Medulla oblongata (tissue), 1 donor: ENCODE measurements around the gene TGFBR1.
"Not testable (repeated sequence)": the region's sequence is repeated elsewhere in the genome, so short reads cannot be mapped to it uniquely, and the experiment has no call there.

Source experiments
- DNase-seq: peaks from one replicate; pipeline ENCODE4 v3.0.0-alpha.2; 2015; ENCODE audit errors: extremely low spot score

Gene TGFBR1

DNA sequence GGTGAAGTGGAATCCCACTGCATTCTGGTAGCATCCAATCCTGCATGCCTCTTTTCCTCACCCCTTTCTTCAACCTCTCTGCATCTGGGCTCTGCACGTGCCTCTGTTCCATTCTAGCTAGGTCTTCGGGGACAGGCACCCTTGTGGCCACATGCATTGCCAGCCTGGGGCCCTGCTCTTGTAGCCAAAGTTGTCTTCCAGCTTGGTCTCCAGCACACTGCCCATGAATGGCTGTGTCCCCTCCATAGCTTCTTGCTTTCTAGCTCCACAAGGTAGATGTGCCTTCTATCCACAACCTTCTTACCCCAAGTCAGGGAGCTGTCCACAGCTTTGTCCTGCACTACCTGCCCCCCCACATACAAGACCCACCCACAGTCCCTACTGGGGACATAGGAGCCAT, 84.3 kb downstream of the TGFBR1 start:
- no peak for DNase-seq

DNA sequence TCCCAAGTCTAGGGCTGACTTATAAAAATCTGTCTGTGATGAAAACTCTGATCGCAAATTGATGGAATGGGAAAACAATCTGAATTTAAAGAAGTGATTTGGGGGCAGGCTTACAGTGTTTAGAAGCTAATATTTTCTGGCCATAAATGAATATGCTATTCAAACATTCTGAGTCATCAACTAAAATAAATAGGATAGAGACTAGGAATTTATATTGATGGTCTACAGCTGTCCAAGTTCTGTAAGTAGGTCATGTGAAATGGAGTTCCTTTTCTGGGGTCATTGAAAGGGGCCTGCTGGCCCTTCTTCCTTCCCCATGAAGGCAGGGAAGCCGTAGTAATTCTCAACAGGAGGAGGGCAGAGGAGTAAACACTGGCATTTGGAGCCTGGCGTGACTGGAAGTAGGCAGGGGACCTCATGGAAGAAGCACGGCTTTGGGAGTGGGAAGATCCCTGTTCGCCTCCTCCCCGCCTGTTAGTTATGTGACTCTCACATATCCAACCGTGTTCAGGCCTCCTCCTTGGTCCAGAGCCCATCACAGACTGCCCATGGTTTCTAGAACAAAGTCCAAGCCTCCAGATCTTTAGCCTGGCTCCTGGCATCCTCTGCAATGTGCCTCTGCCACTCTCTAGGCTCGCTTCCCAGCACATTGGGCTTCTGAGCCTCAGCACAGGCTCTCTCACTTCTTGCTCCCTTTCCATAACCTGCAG, 85.1 kb downstream of the TGFBR1 start:
- no peak for DNase-seq

DNA sequence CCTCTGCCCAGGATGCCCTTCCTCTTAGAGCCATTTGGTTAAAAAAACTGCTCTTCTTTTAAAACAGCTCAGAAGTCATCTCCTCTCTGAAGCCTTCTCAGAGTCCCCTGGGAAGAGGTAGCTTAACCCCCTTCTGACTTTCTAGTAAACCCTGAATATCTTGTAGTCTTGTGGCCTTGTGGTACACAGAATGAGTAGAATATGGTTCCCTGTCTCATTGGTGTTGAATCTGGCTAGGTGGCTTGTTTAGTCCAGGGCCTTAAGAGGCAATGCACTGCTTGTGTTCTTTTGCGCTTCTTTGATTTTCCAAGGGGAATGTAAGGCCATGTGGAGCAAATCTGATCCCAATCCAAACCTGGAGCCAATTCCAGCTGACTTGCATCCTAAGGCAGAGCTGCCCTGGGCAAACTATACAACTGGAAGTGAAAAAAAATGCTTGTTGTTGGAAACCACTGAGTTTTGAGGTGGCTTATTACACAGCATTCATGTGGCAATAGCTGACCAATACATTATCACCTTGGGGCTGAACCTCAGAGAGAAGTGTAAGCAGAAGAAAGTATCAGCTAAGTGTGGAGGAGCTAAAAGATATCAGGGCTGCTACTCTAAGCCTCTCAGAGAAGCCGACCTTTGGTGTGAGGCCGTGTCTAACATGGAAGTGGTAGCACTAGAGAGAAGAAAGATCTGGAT, 85.8 kb downstream of the TGFBR1 start:
- DNase-seq = no peak

DNA sequence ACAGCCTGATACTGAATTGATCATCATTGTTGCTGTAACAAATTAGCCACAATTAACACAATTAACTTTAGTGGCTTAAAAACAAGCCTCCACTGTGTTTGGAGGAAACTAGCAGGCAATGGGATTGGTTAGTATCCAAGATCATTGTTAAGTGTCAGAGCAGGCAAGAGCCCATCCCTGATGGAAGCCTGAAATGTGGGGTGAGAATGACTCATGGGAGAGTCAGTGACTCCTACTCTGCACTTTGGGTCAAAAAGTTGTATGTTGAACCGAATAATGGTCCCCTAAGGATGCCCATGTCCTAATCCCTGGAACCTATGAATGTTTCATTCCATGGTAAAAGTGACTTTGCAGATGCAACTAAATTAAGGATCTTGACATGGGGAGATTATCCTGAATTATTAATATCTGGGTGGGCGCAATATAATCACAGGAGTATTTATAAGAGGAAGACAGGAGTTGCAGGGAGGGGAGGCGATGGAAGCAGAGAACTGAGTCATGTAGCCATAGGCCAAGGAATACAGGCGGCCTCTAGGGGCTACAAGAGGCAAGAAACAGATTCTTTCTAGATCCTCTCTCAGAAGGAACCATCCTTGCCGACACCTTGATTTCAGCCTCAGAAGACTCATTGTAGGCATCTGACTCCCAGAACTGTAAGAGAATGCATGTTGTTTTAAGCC, 88.0 kb downstream of the TGFBR1 start:
- no peak for DNase-seq

DNA sequence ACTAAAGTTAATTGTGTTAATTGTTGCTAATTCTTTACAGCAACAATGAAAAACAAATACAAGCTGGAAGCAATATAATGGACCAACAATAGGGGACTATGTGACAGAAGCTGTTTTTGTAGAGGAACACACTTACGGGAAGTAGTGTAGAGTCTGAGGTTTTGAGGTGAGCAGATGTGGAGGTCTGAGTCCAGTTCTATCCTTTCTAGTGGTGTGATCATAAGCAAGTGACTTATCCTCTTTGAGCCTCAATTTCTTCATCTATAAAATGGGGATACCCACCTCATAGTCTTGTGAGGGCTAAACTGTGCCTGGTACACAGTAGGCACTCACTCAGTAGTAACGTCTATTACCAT, 88.5 kb downstream of the TGFBR1 start:
- no peak for DNase-seq

DNA sequence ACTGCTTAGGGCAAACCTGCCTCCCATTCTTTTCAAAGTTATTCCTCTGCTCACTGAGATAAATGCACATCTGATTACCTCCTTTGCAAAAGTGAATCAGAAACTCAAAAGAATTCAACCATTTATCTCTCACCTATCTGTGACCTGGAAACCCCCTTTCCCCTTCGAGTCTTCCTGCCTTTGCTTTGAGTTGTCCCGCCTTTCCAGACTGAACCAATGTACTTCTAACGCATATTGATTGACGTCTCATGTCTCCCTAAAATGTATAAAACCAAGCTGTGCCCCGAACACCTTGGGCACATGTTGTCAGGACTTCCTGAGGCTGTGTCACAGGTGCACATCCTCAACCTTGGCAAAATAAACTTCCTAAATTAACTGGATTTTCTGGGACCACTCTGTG, 91.6 kb downstream of the TGFBR1 start:
- DNase-seq = not testable (repeated sequence)

DNA sequence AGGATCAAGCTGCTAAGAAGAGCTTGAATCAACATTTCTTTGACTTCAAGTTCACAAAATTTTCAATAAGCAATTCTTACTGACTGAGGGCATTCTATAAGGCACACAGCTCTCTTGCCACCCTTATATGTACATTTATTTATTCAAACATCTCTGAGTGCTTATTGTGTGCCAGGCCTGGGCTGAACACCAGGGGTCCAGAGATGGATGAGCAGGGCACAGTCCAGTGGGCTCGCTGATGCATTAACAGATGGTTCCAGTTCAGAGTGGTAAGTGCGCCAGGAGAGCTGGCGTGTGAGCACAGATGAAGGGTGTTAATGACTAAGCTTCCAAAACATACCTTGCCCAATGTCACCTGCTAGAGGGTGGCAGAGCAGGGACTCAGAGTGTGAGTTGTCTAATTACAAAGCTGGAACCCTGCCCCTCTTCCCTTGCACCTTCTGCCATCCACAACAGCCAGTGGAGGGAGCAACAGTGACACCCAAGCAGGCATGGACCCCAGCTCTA, 92.3 kb downstream of the TGFBR1 start:
- no peak for DNase-seq

DNA sequence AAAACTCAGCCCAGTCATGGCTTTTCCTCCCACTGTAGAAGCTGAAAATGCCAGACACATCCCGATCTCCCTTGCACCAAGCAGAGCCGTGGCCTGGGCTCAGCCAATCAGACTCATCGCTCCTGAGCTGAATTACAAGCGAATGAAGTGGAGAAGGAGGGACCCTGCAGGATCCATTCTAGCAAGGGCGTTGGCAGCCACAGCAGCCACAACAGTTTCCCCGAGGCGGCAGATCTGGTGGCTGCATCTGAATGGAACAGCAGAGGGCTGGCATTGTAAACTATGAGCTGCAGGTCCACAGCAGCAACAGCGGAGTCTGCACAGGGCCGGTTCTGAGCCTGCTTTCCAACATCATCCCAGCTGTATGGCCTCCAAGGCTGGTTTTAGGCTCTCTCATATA, 93.1 kb downstream of the TGFBR1 start:
- DNase-seq = no peak

DNA sequence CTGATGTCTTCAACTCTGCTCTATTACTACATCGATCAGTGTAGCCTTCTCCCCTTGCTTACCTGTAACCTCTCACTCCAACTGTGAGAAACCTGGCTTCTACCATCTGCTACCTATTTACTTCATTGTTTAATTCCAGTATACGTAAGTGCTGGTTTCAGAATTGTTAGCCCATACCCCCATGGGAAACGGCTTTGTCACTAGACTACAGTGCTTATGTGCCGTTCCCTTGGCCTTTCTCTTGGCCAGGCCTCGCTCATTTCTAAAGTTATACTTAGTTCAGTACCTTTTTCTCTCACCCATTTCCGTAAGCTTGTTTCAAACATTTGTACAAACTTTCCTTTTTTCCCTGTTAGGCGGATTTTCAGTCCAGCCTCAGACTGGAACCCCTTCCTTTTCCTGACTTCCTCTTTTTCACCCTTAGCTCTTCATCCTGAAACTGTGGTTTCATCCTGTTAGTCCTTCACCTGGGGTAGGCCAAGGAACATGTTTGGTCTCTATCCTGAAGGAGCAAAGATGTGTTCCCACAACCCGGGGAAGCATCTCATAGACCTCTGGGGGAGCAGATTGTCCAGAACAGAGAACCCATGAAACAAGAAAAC, 95.1 kb downstream of the TGFBR1 start:
- DNase-seq = no peak

DNA sequence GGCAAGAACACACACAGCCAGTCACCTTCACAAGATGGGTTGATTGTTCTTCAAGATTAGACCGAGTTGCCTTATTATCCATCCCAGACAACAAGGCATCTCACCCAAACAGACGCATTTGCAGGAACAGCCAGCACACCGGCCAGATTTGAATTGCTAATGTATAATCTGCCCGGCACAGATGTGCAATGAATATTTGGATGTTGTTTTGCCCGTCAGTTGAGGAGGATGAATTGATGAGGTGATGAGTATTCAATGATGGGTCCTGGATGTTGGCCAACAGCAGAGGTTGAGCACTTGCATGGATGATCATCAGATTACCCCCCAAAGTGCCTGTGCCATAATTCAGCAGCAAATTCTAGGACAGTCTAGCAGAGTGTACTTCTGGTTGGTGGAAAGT, 96.7 kb downstream of the TGFBR1 start:
- DNase-seq = no peak
